Neural progenitor cell (in vitro differentiated cells): ENCODE results near the gene CRELD2. TPM values are rescaled to one million over a fixed set of nuclear protein-coding genes. Genes with fewer than 3 reads are reported as not detected.
A peak's percentile ranks its signal among the peaks of the same experiment; 100 is the strongest.

ENCODE experiments used
- DNase-seq: peaks from one replicate; pipeline ENCODE4 v3.0.0-alpha.2; 2016; ENCODE audit warnings: low spot score
- H2AFZ ChIP-seq: fragments of 200-600 bp; sonication (generic); replicated peaks from 2 replicates; pipeline ENCODE4 v1.6.1; 2016; ENCODE audit warnings: antibody characterized with exemption
- H3F3A ChIP-seq: fragments of 200-600 bp; sonication (generic); 2 replicates; pipeline ENCODE4 v1.6.1; 2016; ENCODE audit warnings: antibody characterized with exemption, low read depth
- H3K27ac ChIP-seq: fragments of 200-600 bp; sonication (generic); 2 replicates; pipeline ENCODE4 v1.5.1; 2016; ENCODE audit warnings: mild to moderate bottlenecking
- H3K27me3 ChIP-seq: fragments of 200-600 bp; sonication (generic); 2 replicates; pipeline ENCODE4 v1.6.1; 2016; ENCODE audit warnings: mild to moderate bottlenecking, moderate library complexity
- H3K36me3 ChIP-seq: fragments of 200-600 bp; sonication (generic); 2 replicates; pipeline ENCODE4 v1.5.1; 2016
- H3K4me1 ChIP-seq: fragments of 200-600 bp; sonication (generic); 2 replicates; pipeline ENCODE4 v1.6.1; 2016; ENCODE audit warnings: mixed run types
- H3K4me2 ChIP-seq: fragments of 200-600 bp; sonication (generic); 2 replicates; pipeline ENCODE4 v1.6.1; 2016
- H3K4me3 ChIP-seq: fragments of 200-600 bp; sonication (generic); 2 replicates; pipeline ENCODE4 v1.5.1; 2016
- H3K79me2 ChIP-seq: fragments of 200-600 bp; sonication (generic); 2 replicates; pipeline ENCODE4 v1.6.1; 2016; ENCODE audit warnings: low read depth
- H3K9ac ChIP-seq: fragments of 200-600 bp; sonication (generic); 2 replicates; pipeline ENCODE4 v1.6.1; 2016
- H3K9me3 ChIP-seq: fragments of 200-600 bp; sonication (generic); 2 replicates; pipeline ENCODE4 v1.5.1; 2016; ENCODE audit warnings: low read depth
- H4K20me1 ChIP-seq: fragments of 200-600 bp; sonication (generic); 2 replicates; pipeline ENCODE4 v1.6.1; 2016; ENCODE audit warnings: low read depth
- H3K27ac Mint-ChIP-seq: 3 replicates; pipeline ENCODE4 v1.8.0; 2021; ENCODE audit warnings: mixed read lengths
- H3K27me3 Mint-ChIP-seq: 2 replicates; pipeline ENCODE4 v1.8.0; 2022; ENCODE audit warnings: low read depth, mild to moderate bottlenecking, inconsistent platforms, moderate library complexity, mixed read lengths; ENCODE audit not compliant: insufficient read depth
- H3K36me3 Mint-ChIP-seq: 3 replicates; pipeline ENCODE4 v1.8.0; 2021; ENCODE audit warnings: mixed read lengths
- H3K4me1 Mint-ChIP-seq: 3 replicates; pipeline ENCODE4 v1.8.0; 2021; ENCODE audit warnings: mixed read lengths
- H3K4me3 Mint-ChIP-seq: 3 replicates; pipeline ENCODE4 v1.8.0; 2021; ENCODE audit warnings: mild to moderate bottlenecking, moderate library complexity, mixed read lengths
- H3K9me3 Mint-ChIP-seq: 3 replicates; pipeline ENCODE4 v1.8.0; 2020; ENCODE audit warnings: mixed read lengths
- CTCF ChIP-seq: fragments of 200-600 bp; sonication (generic); IDR thresholded peaks from 2 replicates; pipeline ENCODE4 v1.5.1; 2017; ENCODE audit warnings: antibody characterized with exemption, mild to moderate bottlenecking
- EZH2 ChIP-seq: fragments of 200-600 bp; sonication (generic); IDR thresholded peaks from 2 replicates; pipeline ENCODE4 v1.6.1; 2017; ENCODE audit warnings: antibody characterized with exemption, mild to moderate bottlenecking, moderate library complexity
- EZH2phosphoT487 ChIP-seq: fragments of 200-600 bp; sonication (generic); IDR thresholded peaks from 2 replicates; pipeline ENCODE4 v1.6.1; 2017; ENCODE audit warnings: antibody characterized with exemption
- total RNA-seq: library from RNA; depleted of rRNA; stranded (reverse); fragments of >200 nt; gene quantifications from 2 replicates; pipeline ENCODE4 v1.2.3, GENCODE V29; 2015; ENCODE audit warnings: low replicate concordance

CRELD2 gene
- total RNA-seq, 1 donor from 2014 or later: 12.2 TPM

- Histone ChIP-seq H3K4me3 (no peak overlapping the region), H3K27ac (no peak overlapping the region), H3K4me1 (no peaks in the 10 kb centered on the region), H3K4me2 (no peak overlapping the region), H3K36me3 (no peaks in the 10 kb centered on the region), H3K9ac (no peak overlapping the region), H4K20me1 (no peaks in the 10 kb centered on the region), H2AFZ (no peak overlapping the region), H3F3A (peaks cover 9% of the 10 kb centered on the region), H3K27me3 (peaks cover 34% of the 10 kb centered on the region), H3K79me2 (no peaks in the 10 kb centered on the region), H3K9me3 (no peaks in the 10 kb centered on the region)
- H3K27me3 Mint-ChIP-seq: peaks cover 12% of the 10 kb centered on the region
- TF ChIP-seq EZH2 (no peak), EZH2phosphoT487 (no peak), CTCF (no peak)
- peaks cover 2% of the 10 kb centered on the region for H3K36me3 Mint-ChIP-seq
- no peaks in the 10 kb centered on the region for H3K9me3 Mint-ChIP-seq
- H3K27ac Mint-ChIP-seq: peak overlapping the region; percentile 40
- H3K4me1 Mint-ChIP-seq: peaks cover 21% of the 10 kb centered on the region
- H3K4me3 Mint-ChIP-seq: peak overlapping the region; percentile 59
- DNase-seq: no peak
Observed at GRCh38 chr22:49927483-49928184, 9.2 kb downstream of the CRELD2 start.

- H3K9ac ChIP-seq: no peak overlapping the region
- H3K36me3 Mint-ChIP-seq: peaks cover 2% of the 10 kb centered on the region
- H3K4me2 ChIP-seq: no peak overlapping the region
- no peaks in the 10 kb centered on the region for H3K9me3 Mint-ChIP-seq
- no peaks in the 10 kb centered on the region for H3K9me3 ChIP-seq
- H3K4me1 Mint-ChIP-seq: peaks cover 23% of the 10 kb centered on the region
- no peak for DNase-seq
- peaks cover 9% of the 10 kb centered on the region for H3F3A ChIP-seq
- no peak overlapping the region for H3K27ac ChIP-seq
- peak overlapping the region; percentile 13 for H3K4me3 Mint-ChIP-seq
- no peaks in the 10 kb centered on the region for H3K79me2 ChIP-seq
- peaks cover 12% of the 10 kb centered on the region for H3K27me3 Mint-ChIP-seq
- no peaks in the 10 kb centered on the region for H3K36me3 ChIP-seq
- H3K4me3 ChIP-seq: no peak overlapping the region
- no peaks in the 10 kb centered on the region for H3K4me1 ChIP-seq
- no peak for TF ChIP-seq EZH2phosphoT487
- TF ChIP-seq EZH2: no peak
- no peak for TF ChIP-seq CTCF
- H3K27me3 ChIP-seq: peaks cover 34% of the 10 kb centered on the region
- H4K20me1 ChIP-seq: no peaks in the 10 kb centered on the region
- H2AFZ ChIP-seq: no peak overlapping the region
- no peak overlapping the region for H3K27ac Mint-ChIP-seq
Observed at GRCh38 chr22:49928185-49928495, 9.7 kb downstream of the CRELD2 start.

GRCh38 chr22:49928555-49929210 is 10.2 kb downstream of the CRELD2 start:
- Histone ChIP-seq H3F3A (peaks cover 11% of the 10 kb centered on the region), H3K4me3 (peak overlapping the region; percentile 37), H2AFZ (no peak overlapping the region), H3K9ac (no peak overlapping the region), H3K9me3 (no peaks in the 10 kb centered on the region), H3K36me3 (no peaks in the 10 kb centered on the region), H3K27ac (no peak overlapping the region), H4K20me1 (no peaks in the 10 kb centered on the region), H3K4me2 (peak overlapping the region; percentile 73), H3K4me1 (no peaks in the 10 kb centered on the region), H3K27me3 (peaks cover 34% of the 10 kb centered on the region), H3K79me2 (no peaks in the 10 kb centered on the region)
- Mint-ChIP-seq H3K4me3 (no peak overlapping the region), H3K4me1 (peaks cover 27% of the 10 kb centered on the region), H3K27ac (no peak overlapping the region), H3K9me3 (no peaks in the 10 kb centered on the region), H3K27me3 (peaks cover 12% of the 10 kb centered on the region), H3K36me3 (peaks cover 2% of the 10 kb centered on the region)
- TF ChIP-seq EZH2 (no peak), CTCF (no peak), EZH2phosphoT487 (no peak)
- no peak for DNase-seq
